Breast epithelium (tissue), 4 donors: ENCODE data around the gene FBP2. TPM values are rescaled to one million over a fixed set of nuclear protein-coding genes. Genes with fewer than 3 reads are reported as not detected.

Source experiments
- DNase-seq, 2 donors: peaks; one replicate each; pipeline ENCODE4 v3.0.0-alpha.2; 2019; ENCODE audit warnings: low spot score in 2 of 2
- H3K27ac ChIP-seq, 2 donors: fragments of 200-600 bp; sonication (generic) in 1 of 2; one replicate each; pipeline ENCODE4 v1.5.1; 2016 to 2019; ENCODE audit warnings: mild to moderate bottlenecking in 1 of 2
- H3K27me3 ChIP-seq, 2 donors: fragments of 200-600 bp; sonication (generic) in 1 of 2; one replicate each; pipeline versions ENCODE4 v1.5.1 to v1.6.0; 2017 to 2019; ENCODE audit warnings: control low read depth in 1 of 2, mild to moderate bottlenecking in 1 of 2
- H3K36me3 ChIP-seq: fragments of 200-600 bp; one replicate; pipeline ENCODE4 v1.5.1; 2019
- H3K4me1 ChIP-seq, 2 donors: fragments of 200-600 bp; sonication (generic); one replicate each; pipeline ENCODE4 v1.5.1; 2016 to 2019; ENCODE audit warnings: control low read depth in 1 of 2
- H3K4me3 ChIP-seq, 3 donors: fragments of 200-600 bp; sonication (generic); 1 replicate in 2 of 3; 2 replicates in 1 of 3; pipeline ENCODE4 v1.5.1; 2016 to 2019; ENCODE audit warnings: mild to moderate bottlenecking in 3 of 3, moderate library complexity in 2 of 3
- H3K9me3 ChIP-seq, 2 donors: fragments of 200-600 bp; sonication (generic) in 1 of 2; one replicate each; pipeline ENCODE4 v1.5.1; 2016 to 2019; ENCODE audit warnings: control low read depth in 1 of 2
- POLR2A ChIP-seq: fragments of 450-650 bp; IDR thresholded peaks from one replicate; pipeline ENCODE4 v1.6.1; 2016; ENCODE audit warnings: antibody characterized with exemption, mild to moderate bottlenecking, moderate library complexity
- POLR2AphosphoS5 ChIP-seq, 3 donors: sonication (generic); formaldehyde crosslinking; IDR thresholded peaks; one replicate each; pipeline ENCODE4 v1.6.1; 2017; ENCODE audit warnings: antibody characterized with exemption in 3 of 3
- intact Hi-C: fragments of 100-400 bp; cut with DNase I; formaldehyde crosslinking; loops from one replicate; pipeline ENCODE4 v1.15.1; 2023; ENCODE audit warnings: low total_unique reads
- total RNA-seq, 3 donors: library from RNA; depleted of rRNA; stranded (reverse); fragments of >200 nt; gene quantifications; one replicate each; pipeline ENCODE4 v1.1.0, GENCODE V29; 2016
- TF ChIP-seq, protein P1 (sequence below), 3 donors: fragments of 450-650 bp; IDR thresholded peaks; one replicate each; pipeline ENCODE4 v1.5.1; 2016 to 2017; ENCODE audit warnings: antibody characterized with exemption in 3 of 3, mild to moderate bottlenecking in 3 of 3, moderate library complexity in 3 of 3

The FBP2 gene
- total RNA-seq, 3 donors from 2014 or later = not detected

DNA sequence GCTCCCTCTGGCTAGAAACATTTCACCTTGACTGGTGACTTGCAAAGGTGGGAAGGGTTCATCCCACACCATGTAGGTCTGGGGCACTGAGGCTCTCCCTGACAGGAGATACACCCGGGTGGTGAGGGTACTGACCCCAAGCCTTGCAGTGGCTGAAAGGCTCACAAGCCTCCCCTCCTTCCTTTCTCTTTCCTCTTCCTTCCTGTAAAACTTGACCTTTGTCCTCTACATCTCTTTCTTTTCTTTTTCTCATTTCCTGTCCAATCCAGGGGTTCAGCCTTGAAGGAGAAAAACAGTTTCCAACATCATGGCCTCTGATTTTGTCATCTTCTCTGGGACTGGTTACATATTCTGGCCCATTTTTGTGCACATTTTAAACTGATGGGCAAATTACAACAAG, 16.6 kb downstream of the FBP2 start:
- DNase-seq = no peak
- H3K9me3 ChIP-seq = no peaks in the 10 kb centered on the region
- no peaks in the 10 kb centered on the region for H3K4me1 ChIP-seq
- no peaks in the 10 kb centered on the region for H3K27me3 ChIP-seq
- no peak overlapping the region for H3K27ac ChIP-seq
- H3K4me3 ChIP-seq = no peak overlapping the region
- intact Hi-C loops = no loop called here
- no peaks in the 10 kb centered on the region for H3K36me3 ChIP-seq
- no peak for TF ChIP-seq POLR2A
- TF ChIP-seq, protein P1, sequence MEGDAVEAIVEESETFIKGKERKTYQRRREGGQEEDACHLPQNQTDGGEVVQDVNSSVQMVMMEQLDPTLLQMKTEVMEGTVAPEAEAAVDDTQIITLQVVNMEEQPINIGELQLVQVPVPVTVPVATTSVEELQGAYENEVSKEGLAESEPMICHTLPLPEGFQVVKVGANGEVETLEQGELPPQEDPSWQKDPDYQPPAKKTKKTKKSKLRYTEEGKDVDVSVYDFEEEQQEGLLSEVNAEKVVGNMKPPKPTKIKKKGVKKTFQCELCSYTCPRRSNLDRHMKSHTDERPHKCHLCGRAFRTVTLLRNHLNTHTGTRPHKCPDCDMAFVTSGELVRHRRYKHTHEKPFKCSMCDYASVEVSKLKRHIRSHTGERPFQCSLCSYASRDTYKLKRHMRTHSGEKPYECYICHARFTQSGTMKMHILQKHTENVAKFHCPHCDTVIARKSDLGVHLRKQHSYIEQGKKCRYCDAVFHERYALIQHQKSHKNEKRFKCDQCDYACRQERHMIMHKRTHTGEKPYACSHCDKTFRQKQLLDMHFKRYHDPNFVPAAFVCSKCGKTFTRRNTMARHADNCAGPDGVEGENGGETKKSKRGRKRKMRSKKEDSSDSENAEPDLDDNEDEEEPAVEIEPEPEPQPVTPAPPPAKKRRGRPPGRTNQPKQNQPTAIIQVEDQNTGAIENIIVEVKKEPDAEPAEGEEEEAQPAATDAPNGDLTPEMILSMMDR (IDR thresholded peaks at IDR 0.05) = no peak
- TF ChIP-seq POLR2AphosphoS5 (IDR thresholded peaks at IDR 0.05) = no peak

GRCh38 chr9:94576131-94576530, 17.5 kb downstream of the FBP2 start:
- Histone ChIP-seq H3K27ac (no peak overlapping the region), H3K36me3 (no peaks in the 10 kb centered on the region), H3K4me3 (no peak overlapping the region), H3K4me1 (no peaks in the 10 kb centered on the region), H3K9me3 (no peaks in the 10 kb centered on the region), H3K27me3 (no peaks in the 10 kb centered on the region)
- intact Hi-C loops = no loop called here
- TF ChIP-seq, protein P1 (IDR thresholded peaks at IDR 0.05) = no peak
- TF ChIP-seq POLR2A (no peak), POLR2AphosphoS5 (IDR thresholded peaks at IDR 0.05) (no peak)
- DNase-seq = no peak

DNA sequence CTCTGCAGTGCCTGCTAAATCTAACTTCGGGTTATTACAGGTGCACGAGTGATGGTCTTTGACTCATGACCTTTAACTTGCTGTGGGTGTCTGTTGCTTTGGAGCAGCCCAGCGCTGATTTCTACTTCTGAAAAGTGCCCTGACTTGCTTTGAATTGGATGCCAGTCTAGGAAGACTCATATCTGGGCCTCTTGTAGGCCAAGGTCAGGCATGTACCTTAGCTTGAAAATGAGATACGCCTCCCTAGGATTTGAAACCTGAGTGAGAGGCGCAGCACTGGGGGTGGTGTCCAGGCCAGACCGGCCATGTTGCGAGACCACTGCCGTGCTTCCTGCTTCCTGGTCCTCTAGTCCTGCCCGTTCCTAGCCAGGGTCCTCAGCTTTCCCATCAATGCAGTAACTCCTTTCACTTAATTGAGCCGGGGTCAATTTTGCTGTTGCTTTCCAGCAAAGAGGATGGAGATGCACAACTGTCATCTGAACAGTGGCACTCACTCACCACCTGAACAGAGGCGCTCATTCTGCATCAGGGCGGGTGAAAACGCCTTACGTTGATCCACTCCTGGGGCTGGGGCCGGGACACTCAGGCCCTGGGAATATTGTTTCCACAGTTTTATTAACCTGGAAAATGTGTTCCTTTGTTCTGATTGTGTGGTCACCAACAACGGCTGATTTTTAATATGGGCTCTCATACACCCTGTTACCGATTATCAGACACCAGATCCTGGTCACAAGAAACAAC, 24.5 kb downstream of the FBP2 start:
- no peak overlapping the region for H3K4me3 ChIP-seq
- H3K27me3 ChIP-seq = no peaks in the 10 kb centered on the region
- H3K36me3 ChIP-seq = no peaks in the 10 kb centered on the region
- no peaks in the 10 kb centered on the region for H3K4me1 ChIP-seq
- TF ChIP-seq, protein P1 (IDR thresholded peaks at IDR 0.05) = no peak
- TF ChIP-seq POLR2AphosphoS5 (IDR thresholded peaks at IDR 0.05) (no peak), POLR2A (no peak)
- H3K27ac ChIP-seq = no peak overlapping the region
- DNase-seq = no peak
- no peaks in the 10 kb centered on the region for H3K9me3 ChIP-seq
- intact Hi-C loops = no loop called here

- TF ChIP-seq, protein P1 (IDR thresholded peaks at IDR 0.05) = no peak
- TF ChIP-seq POLR2AphosphoS5 (IDR thresholded peaks at IDR 0.05) (no peak), POLR2A (no peak)
- no peaks in the 10 kb centered on the region for H3K27me3 ChIP-seq
- H3K4me3 ChIP-seq = no peak overlapping the region
- intact Hi-C loops = no loop called here
- H3K4me1 ChIP-seq = no peaks in the 10 kb centered on the region
- H3K27ac ChIP-seq = no peak overlapping the region
- H3K9me3 ChIP-seq = no peaks in the 10 kb centered on the region
- H3K36me3 ChIP-seq = no peaks in the 10 kb centered on the region
- no peak for DNase-seq
Observed at GRCh38 chr9:94568250-94568889, 25.3 kb downstream of the FBP2 start.

DNA sequence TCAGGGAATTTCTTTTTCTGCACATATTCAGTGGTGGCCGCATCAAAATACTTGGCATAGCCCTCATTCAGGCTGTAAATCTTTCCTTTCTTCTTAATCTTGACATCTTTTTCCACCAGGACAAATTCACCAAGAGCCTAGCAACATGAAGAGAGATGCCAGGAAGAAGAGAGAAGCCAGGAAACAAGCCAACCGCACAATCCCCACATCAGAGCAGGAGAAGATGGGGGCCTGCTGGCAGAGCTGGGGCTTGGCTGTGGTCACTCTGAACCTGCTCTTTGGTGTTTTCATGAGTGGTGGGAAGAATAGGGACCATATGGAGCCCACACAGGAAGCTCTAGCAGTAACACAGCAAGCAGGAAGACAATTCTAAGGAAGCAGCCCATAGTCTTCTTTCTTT, 26.4 kb downstream of the FBP2 start:
- no peak overlapping the region for H3K4me3 ChIP-seq
- no peaks in the 10 kb centered on the region for H3K4me1 ChIP-seq
- no peaks in the 10 kb centered on the region for H3K27me3 ChIP-seq
- H3K27ac ChIP-seq = no peak overlapping the region
- intact Hi-C loops = no loop called here
- H3K36me3 ChIP-seq = no peaks in the 10 kb centered on the region
- no peaks in the 10 kb centered on the region for H3K9me3 ChIP-seq
- TF ChIP-seq, protein P1 (IDR thresholded peaks at IDR 0.05) = no peak
- TF ChIP-seq POLR2AphosphoS5 (IDR thresholded peaks at IDR 0.05) (no peak), POLR2A (no peak)
- no peak for DNase-seq
